Measurements from ENCODE around the gene GFRAL.
"Not testable (repeated sequence)": the region's sequence is repeated elsewhere in the genome, so short reads cannot be mapped to it uniquely, and the experiment has no call there.

GFRAL gene

GRCh38 chr6:55293116-55293515, 34.2 kb upstream of the GFRAL start:
- H3K4me3 ChIP-seq (ENCODE audit: low read length, poor library complexity, severe bottlenecking) = no peak overlapping the region
- no peaks in the 10 kb centered on the region for H4K20me1 ChIP-seq (ENCODE audit: insufficient read depth, low read length, poor library complexity, severe bottlenecking)
- H2AFZ ChIP-seq (ENCODE audit: low read length) = no peak overlapping the region
- no peaks in the 10 kb centered on the region for H3F3A ChIP-seq (ENCODE audit: low read depth)
- H3K9me3 ChIP-seq (ENCODE audit: insufficient read depth, low read depth, low read length) = no peaks in the 10 kb centered on the region
- H3K4me1 ChIP-seq (ENCODE audit: insufficient read depth, low read length, poor library complexity, severe bottlenecking) = no peaks in the 10 kb centered on the region
- no peaks in the 10 kb centered on the region for H3K36me3 ChIP-seq (ENCODE audit: insufficient read depth, low read length)
- no peak overlapping the region for H3K4me2 ChIP-seq (ENCODE audit: low read depth, low read length, poor library complexity, severe bottlenecking)
- peak; percentile 68 for TF ChIP-seq CTCF (conservative IDR thresholded peaks at IDR 0.05; ENCODE audit: low read length)
- no peak for TF ChIP-seq EZH2phosphoT487 (IDR thresholded peaks at IDR 0.05; ENCODE audit: borderline replicate concordance)
- H3K9me2 ChIP-seq (replicated peaks; ENCODE audit: low read depth, low read length) = no peaks in the 10 kb centered on the region
- H3K27me3 ChIP-seq (ENCODE audit: insufficient read depth, low read length, poor library complexity, severe bottlenecking) = no peaks in the 10 kb centered on the region
- no peak overlapping the region for H3K9ac ChIP-seq (ENCODE audit: low read depth, low read length, poor library complexity, severe bottlenecking)
- no peaks in the 10 kb centered on the region for H3K79me2 ChIP-seq (ENCODE audit: insufficient read depth, low read length)

- H4K20me1 ChIP-seq (ENCODE audit: insufficient read depth, low read length, poor library complexity, severe bottlenecking); H3K79me2 ChIP-seq (ENCODE audit: insufficient read depth, low read length); H3K4me1 ChIP-seq (ENCODE audit: insufficient read depth, low read length, poor library complexity, severe bottlenecking); H3K4me3 ChIP-seq (ENCODE audit: low read length, poor library complexity, severe bottlenecking); H3F3A ChIP-seq (ENCODE audit: low read depth); H3K36me3 ChIP-seq (ENCODE audit: insufficient read depth, low read length); H2AFZ ChIP-seq (ENCODE audit: low read length); H3K27me3 ChIP-seq (ENCODE audit: insufficient read depth, low read length, poor library complexity, severe bottlenecking); H3K9me3 ChIP-seq (ENCODE audit: insufficient read depth, low read depth, low read length); H3K9ac ChIP-seq (ENCODE audit: low read depth, low read length, poor library complexity, severe bottlenecking); H3K4me2 ChIP-seq (ENCODE audit: low read depth, low read length, poor library complexity, severe bottlenecking); H3K9me2 ChIP-seq (replicated peaks; ENCODE audit: low read depth, low read length): not testable (repeated sequence)
Observed at GRCh38 chr6:55297214-55297613, 30.1 kb upstream of the GFRAL start.

- H3K4me3 ChIP-seq (ENCODE audit: low read length, poor library complexity, severe bottlenecking) = no peak overlapping the region
- H3K27me3 ChIP-seq (ENCODE audit: insufficient read depth, low read length, poor library complexity, severe bottlenecking) = no peaks in the 10 kb centered on the region
- H3K4me2 ChIP-seq (ENCODE audit: low read depth, low read length, poor library complexity, severe bottlenecking) = no peak overlapping the region
- no peaks in the 10 kb centered on the region for H3K9me2 ChIP-seq (replicated peaks; ENCODE audit: low read depth, low read length)
- H3F3A ChIP-seq (ENCODE audit: low read depth) = no peaks in the 10 kb centered on the region
- no peak overlapping the region for H2AFZ ChIP-seq (ENCODE audit: low read length)
- no peaks in the 10 kb centered on the region for H4K20me1 ChIP-seq (ENCODE audit: insufficient read depth, low read length, poor library complexity, severe bottlenecking)
- TF ChIP-seq EZH2phosphoT487 (IDR thresholded peaks at IDR 0.05; ENCODE audit: borderline replicate concordance) (no peak), CTCF (conservative IDR thresholded peaks at IDR 0.05; ENCODE audit: low read length) (no peak)
- no peaks in the 10 kb centered on the region for H3K4me1 ChIP-seq (ENCODE audit: insufficient read depth, low read length, poor library complexity, severe bottlenecking)
- H3K79me2 ChIP-seq (ENCODE audit: insufficient read depth, low read length) = no peaks in the 10 kb centered on the region
- H3K9ac ChIP-seq (ENCODE audit: low read depth, low read length, poor library complexity, severe bottlenecking) = no peak overlapping the region
- no peaks in the 10 kb centered on the region for H3K36me3 ChIP-seq (ENCODE audit: insufficient read depth, low read length)
- no peaks in the 10 kb centered on the region for H3K9me3 ChIP-seq (ENCODE audit: insufficient read depth, low read depth, low read length)
Observed at GRCh38 chr6:55299286-55299985, 27.8 kb upstream of the GFRAL start.

GRCh38 chr6:55304747-55305146, 22.5 kb upstream of the GFRAL start:
- no peaks in the 10 kb centered on the region for H3K9me3 ChIP-seq (ENCODE audit: insufficient read depth, low read depth, low read length)
- H4K20me1 ChIP-seq (ENCODE audit: insufficient read depth, low read length, poor library complexity, severe bottlenecking) = no peaks in the 10 kb centered on the region
- H3K4me2 ChIP-seq (ENCODE audit: low read depth, low read length, poor library complexity, severe bottlenecking) = no peak overlapping the region
- no peaks in the 10 kb centered on the region for H3K4me1 ChIP-seq (ENCODE audit: insufficient read depth, low read length, poor library complexity, severe bottlenecking)
- no peak overlapping the region for H2AFZ ChIP-seq (ENCODE audit: low read length)
- no peaks in the 10 kb centered on the region for H3K79me2 ChIP-seq (ENCODE audit: insufficient read depth, low read length)
- H3K9me2 ChIP-seq (replicated peaks; ENCODE audit: low read depth, low read length) = no peaks in the 10 kb centered on the region
- H3K36me3 ChIP-seq (ENCODE audit: insufficient read depth, low read length) = no peaks in the 10 kb centered on the region
- H3F3A ChIP-seq (ENCODE audit: low read depth) = no peaks in the 10 kb centered on the region
- H3K27me3 ChIP-seq (ENCODE audit: insufficient read depth, low read length, poor library complexity, severe bottlenecking) = no peaks in the 10 kb centered on the region
- H3K4me3 ChIP-seq (ENCODE audit: low read length, poor library complexity, severe bottlenecking) = no peak overlapping the region
- no peak overlapping the region for H3K9ac ChIP-seq (ENCODE audit: low read depth, low read length, poor library complexity, severe bottlenecking)
- TF ChIP-seq CTCF (conservative IDR thresholded peaks at IDR 0.05; ENCODE audit: low read length) (no peak), EZH2phosphoT487 (IDR thresholded peaks at IDR 0.05; ENCODE audit: borderline replicate concordance) (no peak)
